RWPE2 (cell line): ENCODE results near the gene LYRM1.
A peak's percentile ranks its signal among the peaks of the same experiment; 100 is the strongest.

Experiments
- ATAC-seq: fragments of 200-7000 bp; cut with Tn5 transposase; 3 replicates; pipeline ENCODE4 v1.9.1; 2021; ENCODE audit warnings: low read depth
- DNase-seq: peaks from one replicate; pipeline ENCODE4 v3.0.0-alpha.2; 2020; ENCODE audit warnings: low spot score
- H3K27ac ChIP-seq: fragments of 450-650 bp; 2 replicates; pipeline ENCODE4 v1.5.1; 2017; ENCODE audit warnings: mild to moderate bottlenecking; ENCODE audit not compliant: poor library complexity, severe bottlenecking
- H3K27me3 ChIP-seq: fragments of 250-450 bp; sonication (Bioruptor Pico); 2 replicates; pipeline ENCODE4 v1.5.1; 2021; ENCODE audit warnings: mild to moderate bottlenecking, moderate library complexity; ENCODE audit not compliant: insufficient read depth, poor library complexity, severe bottlenecking
- H3K36me3 ChIP-seq: fragments of 250-450 bp; sonication (Bioruptor Pico); 2 replicates; pipeline ENCODE4 v1.5.1; 2020; ENCODE audit warnings: low read depth, mild to moderate bottlenecking, moderate library complexity
- H3K4me1 ChIP-seq: fragments of 250-450 bp; sonication (Bioruptor Pico); 2 replicates; pipeline ENCODE4 v1.5.1; 2021; ENCODE audit warnings: mild to moderate bottlenecking, moderate library complexity; ENCODE audit not compliant: insufficient read depth, poor library complexity, severe bottlenecking
- H3K4me3 ChIP-seq: fragments of 250-450 bp; sonication (Bioruptor Pico); 2 replicates; pipeline ENCODE4 v1.5.1; 2021; ENCODE audit warnings: mild to moderate bottlenecking, moderate library complexity; ENCODE audit not compliant: severe bottlenecking
- H3K9me3 ChIP-seq: fragments of 250-450 bp; sonication (Bioruptor Pico); 2 replicates; pipeline ENCODE4 v1.5.1; 2021; ENCODE audit warnings: mild to moderate bottlenecking, moderate library complexity; ENCODE audit not compliant: severe bottlenecking
- TF ChIP-seq, protein P1 (sequence below): fragments of 450-650 bp; IDR thresholded peaks from one replicate; pipeline ENCODE4 v1.5.1; 2017; ENCODE audit warnings: mild to moderate bottlenecking, moderate library complexity; ENCODE audit not compliant: poor library complexity, severe bottlenecking

Gene LYRM1

DNA sequence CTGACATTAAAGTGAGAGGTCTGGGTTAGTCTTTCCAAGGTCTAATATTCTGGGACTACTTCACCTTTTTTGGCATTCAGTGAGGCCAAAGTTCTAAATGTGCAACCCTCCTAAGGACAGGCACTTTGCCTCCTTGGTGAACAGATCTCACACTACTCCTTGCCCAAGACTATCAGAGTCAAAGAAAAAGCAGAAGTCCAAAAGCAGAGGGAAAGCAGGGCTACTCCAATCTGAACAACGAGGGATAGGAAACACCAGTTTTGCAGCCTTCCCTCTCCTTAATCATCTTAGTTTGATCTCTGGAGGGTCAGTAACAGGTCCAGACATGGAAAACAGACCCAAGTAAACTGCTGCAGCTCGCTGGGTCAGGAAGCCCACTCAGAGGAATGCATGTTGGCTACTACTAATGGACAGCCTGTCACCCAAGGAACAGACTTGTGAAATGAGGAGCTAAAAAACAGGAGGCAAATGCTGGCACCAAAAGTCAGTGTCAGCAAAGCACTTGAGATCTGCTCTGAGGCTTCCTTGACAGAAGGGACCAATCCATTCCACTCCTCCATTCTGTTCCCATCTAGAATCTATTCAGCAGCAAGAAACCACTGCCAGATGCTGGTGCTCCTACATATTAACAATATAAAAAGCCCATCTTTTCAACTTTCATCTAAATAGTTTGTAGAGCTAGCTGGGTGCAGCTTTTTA lies 30.3 kb upstream of the LYRM1 start:
- Histone ChIP-seq H3K4me1 (peaks cover 61% of the 10 kb centered on the region), H3K4me3 (no peak overlapping the region), H3K9me3 (no peaks in the 10 kb centered on the region), H3K27me3 (no peaks in the 10 kb centered on the region), H3K27ac (peak overlapping the region; percentile 96), H3K36me3 (no peaks in the 10 kb centered on the region)
- DNase-seq: no peak
- TF ChIP-seq, protein P1, sequence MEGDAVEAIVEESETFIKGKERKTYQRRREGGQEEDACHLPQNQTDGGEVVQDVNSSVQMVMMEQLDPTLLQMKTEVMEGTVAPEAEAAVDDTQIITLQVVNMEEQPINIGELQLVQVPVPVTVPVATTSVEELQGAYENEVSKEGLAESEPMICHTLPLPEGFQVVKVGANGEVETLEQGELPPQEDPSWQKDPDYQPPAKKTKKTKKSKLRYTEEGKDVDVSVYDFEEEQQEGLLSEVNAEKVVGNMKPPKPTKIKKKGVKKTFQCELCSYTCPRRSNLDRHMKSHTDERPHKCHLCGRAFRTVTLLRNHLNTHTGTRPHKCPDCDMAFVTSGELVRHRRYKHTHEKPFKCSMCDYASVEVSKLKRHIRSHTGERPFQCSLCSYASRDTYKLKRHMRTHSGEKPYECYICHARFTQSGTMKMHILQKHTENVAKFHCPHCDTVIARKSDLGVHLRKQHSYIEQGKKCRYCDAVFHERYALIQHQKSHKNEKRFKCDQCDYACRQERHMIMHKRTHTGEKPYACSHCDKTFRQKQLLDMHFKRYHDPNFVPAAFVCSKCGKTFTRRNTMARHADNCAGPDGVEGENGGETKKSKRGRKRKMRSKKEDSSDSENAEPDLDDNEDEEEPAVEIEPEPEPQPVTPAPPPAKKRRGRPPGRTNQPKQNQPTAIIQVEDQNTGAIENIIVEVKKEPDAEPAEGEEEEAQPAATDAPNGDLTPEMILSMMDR: no peak
- no peak for ATAC-seq

DNA sequence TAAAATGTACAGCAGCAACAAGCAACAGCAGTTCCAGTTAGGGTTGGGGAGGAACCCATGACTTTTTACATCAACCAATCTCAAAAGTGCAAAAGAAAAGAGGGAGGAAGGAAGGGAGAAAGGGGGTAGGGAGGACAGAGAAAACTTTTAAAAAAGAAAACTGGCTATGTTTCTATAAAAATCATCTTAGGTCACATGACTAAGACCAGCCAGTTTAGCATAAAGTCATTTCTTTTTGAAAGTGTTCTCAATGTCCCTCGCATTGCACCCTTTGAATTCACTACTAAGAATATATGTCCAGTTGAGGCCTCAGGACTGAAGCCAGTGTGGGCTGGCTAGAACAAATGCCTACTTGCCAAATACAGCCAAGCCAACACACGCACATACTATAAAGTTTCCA lies 29.3 kb upstream of the LYRM1 start:
- no peak overlapping the region for H3K27ac ChIP-seq

DNA sequence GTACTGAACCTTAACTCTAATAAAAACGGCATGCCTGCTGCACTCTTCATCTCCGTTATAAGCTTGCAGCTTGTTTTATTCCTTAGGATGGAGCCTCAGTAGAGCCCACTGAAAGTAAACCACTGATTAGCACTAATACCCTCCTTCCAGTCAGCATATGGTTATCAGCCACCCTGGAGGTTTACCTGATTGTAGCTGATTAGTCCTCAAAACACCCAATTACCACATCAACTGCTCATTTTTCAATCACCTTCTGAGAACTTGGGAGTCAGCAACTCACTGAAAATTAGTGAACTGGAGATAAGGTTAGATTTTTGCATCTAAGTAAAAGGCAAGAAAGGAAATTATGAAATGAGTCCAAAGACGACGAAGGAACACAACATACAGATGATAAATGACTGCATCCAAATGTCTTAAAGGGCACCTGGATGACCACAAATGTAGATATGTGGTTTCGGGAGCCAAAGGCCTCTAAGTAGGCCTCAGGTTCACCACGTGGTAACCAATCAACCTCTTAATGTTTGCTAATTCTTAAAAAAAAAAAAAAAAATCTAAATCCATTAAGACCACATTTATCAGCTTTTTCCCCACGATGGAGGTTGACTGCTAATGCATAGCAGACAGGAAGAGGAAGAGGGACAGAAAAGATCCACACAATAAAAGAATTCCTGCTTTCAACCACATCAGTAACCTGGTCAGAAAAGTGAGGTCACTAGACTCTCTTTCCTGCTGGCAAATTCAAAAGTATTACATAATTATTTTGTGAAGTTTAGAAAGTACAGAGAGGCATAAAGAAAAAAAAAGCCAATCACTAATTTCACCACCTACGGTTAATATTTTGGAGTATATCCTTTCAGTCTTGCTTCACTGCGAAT lies 28.4 kb upstream of the LYRM1 start:
- Histone ChIP-seq H3K9me3 (no peaks in the 10 kb centered on the region), H3K4me1 (peaks cover 46% of the 10 kb centered on the region), H3K36me3 (no peaks in the 10 kb centered on the region), H3K27me3 (no peaks in the 10 kb centered on the region), H3K4me3 (no peak overlapping the region), H3K27ac (no peak overlapping the region)
- TF ChIP-seq, protein P1: no peak
- ATAC-seq (no peak), DNase-seq (no peak)

More for the DNA sequence above, 29.3 kb upstream of the LYRM1 start:
- Histone ChIP-seq H3K36me3 (no peaks in the 10 kb centered on the region), H3K4me1 (peaks cover 55% of the 10 kb centered on the region), H3K27me3 (no peaks in the 10 kb centered on the region), H3K4me3 (no peak overlapping the region), H3K9me3 (no peaks in the 10 kb centered on the region)
- ATAC-seq (no peak), DNase-seq (no peak)
- TF ChIP-seq, protein P1: no peak

DNA sequence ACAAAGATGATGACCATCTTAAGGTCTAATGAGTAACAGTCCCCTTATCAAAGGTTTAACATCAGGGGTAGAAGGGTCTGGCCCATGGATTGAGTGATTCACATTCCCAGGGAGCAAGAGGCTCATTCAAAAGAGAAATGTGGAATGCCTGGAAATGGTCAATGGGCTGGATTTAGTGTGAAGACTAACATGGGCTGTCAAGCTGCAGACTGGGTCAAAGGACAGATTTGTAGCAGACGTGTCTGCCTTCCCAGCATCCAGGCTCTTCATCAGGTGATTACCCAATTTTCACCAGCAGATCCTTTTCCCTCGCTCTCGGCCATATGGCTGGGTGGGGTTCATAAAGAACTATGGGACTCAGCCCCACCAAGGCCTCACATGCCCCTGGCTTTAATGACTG lies 27.2 kb upstream of the LYRM1 start:
- Histone ChIP-seq H3K27ac (peak overlapping the region; percentile 80), H3K27me3 (no peaks in the 10 kb centered on the region), H3K9me3 (no peaks in the 10 kb centered on the region), H3K36me3 (no peaks in the 10 kb centered on the region), H3K4me1 (peaks cover 38% of the 10 kb centered on the region), H3K4me3 (no peak overlapping the region)
- DNase-seq (no peak), ATAC-seq (no peak)
- TF ChIP-seq, protein P1: no peak
